H54 (cell line): ENCODE measurements around the gene TBXAS1.

Source experiments
- DNase-seq: peaks from one replicate; pipeline ENCODE4 v3.0.0; 2011; ENCODE audit warnings: low spot score, mixed read lengths; ENCODE audit not compliant: insufficient read length
- FAIRE-seq: peaks from 3 replicates; lab custom pipeline; 2011; peaks lifted over from hg19 to GRCh38; lab: Jason Lieb, UNC
- POLR2A ChIP-seq: IDR thresholded peaks from 2 replicates; pipeline ENCODE4 v1.6.1; 2011; ENCODE audit warnings: low read depth, mild to moderate bottlenecking, low read length

The TBXAS1 gene

GRCh38 chr7:139955109-139955820 is 126.2 kb downstream of the TBXAS1 start:
- DNase-seq: no peak
- no peak for TF ChIP-seq POLR2A
- no peak for FAIRE-seq

GRCh38 chr7:139958599-139959284 is 129.7 kb downstream of the TBXAS1 start:
- FAIRE-seq (no peak), DNase-seq (no peak)

GRCh38 chr7:139959285-139959628 is 130.2 kb downstream of the TBXAS1 start:
- DNase-seq: no peak
- no peak for FAIRE-seq
- TF ChIP-seq POLR2A: no peak

More at GRCh38 chr7:139958599-139959284, 129.7 kb downstream of the TBXAS1 start:
- TF ChIP-seq POLR2A: no peak

- no peak for FAIRE-seq
- no peak for DNase-seq
- TF ChIP-seq POLR2A: no peak
These were observed 130.7 kb downstream of the TBXAS1 start for GRCh38 chr7:139959718-139960117.

- FAIRE-seq (no peak), DNase-seq (no peak)
- TF ChIP-seq POLR2A: no peak
These were observed 131.1 kb downstream of the TBXAS1 start for GRCh38 chr7:139960157-139960556.

GRCh38 chr7:139965942-139966628 is 137.0 kb downstream of the TBXAS1 start:
- no peak for FAIRE-seq
- no peak for TF ChIP-seq POLR2A

GRCh38 chr7:139966949-139967348 is 137.9 kb downstream of the TBXAS1 start:
- TF ChIP-seq POLR2A: no peak
- FAIRE-seq: no peak
- DNase-seq: no peak

More at GRCh38 chr7:139965942-139966628, 137.0 kb downstream of the TBXAS1 start:
- no peak for DNase-seq

- DNase-seq (no peak), FAIRE-seq (no peak)
- no peak for TF ChIP-seq POLR2A
These were observed 139.9 kb downstream of the TBXAS1 start for GRCh38 chr7:139968931-139969330.

GRCh38 chr7:139972029-139972428 is 143.0 kb downstream of the TBXAS1 start:
- DNase-seq: no peak
- no peak for TF ChIP-seq POLR2A
- FAIRE-seq: no peak

- no peak for DNase-seq
- TF ChIP-seq POLR2A: no peak
- FAIRE-seq: no peak
These were observed 144.3 kb downstream of the TBXAS1 start for GRCh38 chr7:139973101-139974050.

- no peak for TF ChIP-seq POLR2A
- DNase-seq: no peak
- FAIRE-seq: no peak
These were observed 145.2 kb downstream of the TBXAS1 start for GRCh38 chr7:139974179-139974811.

- DNase-seq: no peak
- FAIRE-seq: no peak
- no peak for TF ChIP-seq POLR2A
These were observed 147.2 kb downstream of the TBXAS1 start for GRCh38 chr7:139976055-139976837.
